CD4-positive, CD25-positive, alpha-beta regulatory T cell (primary cell): ENCODE data around the gene DHRS9. TPM values are rescaled to one million over a fixed set of nuclear protein-coding genes. Genes with fewer than 3 reads are reported as not detected.

Experiments
- ATAC-seq, 2 donors: fragments of 150-1000 bp; cut with Tn5 transposase; one replicate each; pipeline ENCODE4 v1.10.0; 2021; ENCODE audit warnings: low read depth in 2 of 2, moderate number of reproducible peaks in 2 of 2, moderate library complexity in 1 of 2
- DNase-seq, 3 donors: peaks; one replicate each; pipeline versions ENCODE4 v3.0.0 to v3.0.0-alpha.2; 2012 to 2022; ENCODE audit warnings: mixed read lengths in 1 of 3
- H3K27ac ChIP-seq: one replicate; pipeline ENCODE4 v1.7.0; 2013; ENCODE audit warnings: mild to moderate bottlenecking, low read length; ENCODE audit not compliant: insufficient read depth, poor library complexity, severe bottlenecking
- H3K27me3 ChIP-seq: one replicate; pipeline ENCODE4 v1.7.0; 2013; ENCODE audit warnings: low read length; ENCODE audit not compliant: control insufficient read depth, insufficient read depth
- H3K36me3 ChIP-seq: one replicate; pipeline ENCODE4 v1.7.0; 2013; ENCODE audit warnings: mild to moderate bottlenecking, low read length, moderate library complexity; ENCODE audit not compliant: control insufficient read depth, insufficient read depth
- H3K4me1 ChIP-seq: 2 replicates; pipeline ENCODE4 v1.7.0; 2013; ENCODE audit warnings: mild to moderate bottlenecking, low read length; ENCODE audit not compliant: insufficient read depth, control insufficient read depth, poor library complexity, severe bottlenecking
- H3K4me3 ChIP-seq: one replicate; pipeline ENCODE4 v1.7.0; 2013; ENCODE audit warnings: low read depth, mild to moderate bottlenecking, low read length, moderate library complexity
- H3K9me3 ChIP-seq, 2 experiments: 1 replicate in 1 of 2; 2 replicates in 1 of 2; pipeline ENCODE4 v1.7.0; 2013; ENCODE audit warnings: low read length in 2 of 2, mild to moderate bottlenecking in 1 of 2, moderate library complexity in 1 of 2; ENCODE audit not compliant: control insufficient read depth in 2 of 2
- H3K27ac Mint-ChIP-seq, 3 donors: one replicate each; pipeline ENCODE4 v1.8.0; 2020 to 2022; ENCODE audit warnings: mild to moderate bottlenecking in 3 of 3, mixed read lengths in 3 of 3, moderate library complexity in 2 of 3
- H3K27me3 Mint-ChIP-seq: one replicate; pipeline ENCODE4 v1.8.0; 2022; ENCODE audit warnings: mild to moderate bottlenecking, mixed read lengths
- H3K36me3 Mint-ChIP-seq: one replicate; pipeline ENCODE4 v1.8.0; 2020; ENCODE audit warnings: mixed read lengths
- H3K4me1 Mint-ChIP-seq, 4 donors: one replicate each; pipeline ENCODE4 v1.8.0; 2020 to 2022; ENCODE audit warnings: mixed read lengths in 4 of 4, mild to moderate bottlenecking in 1 of 4
- H3K4me3 Mint-ChIP-seq, 4 donors: one replicate each; pipeline ENCODE4 v1.8.0; 2020 to 2022; ENCODE audit warnings: mild to moderate bottlenecking in 4 of 4, mixed read lengths in 4 of 4, moderate library complexity in 3 of 4
- H3K9me3 Mint-ChIP-seq, 7 donors: one replicate each; pipeline ENCODE4 v1.8.0; 2020 to 2022; ENCODE audit warnings: mixed read lengths in 7 of 7, mild to moderate bottlenecking in 3 of 7, moderate library complexity in 2 of 7
- polyA plus RNA-seq, 4 donors: library from polyadenylated mRNA; unstranded; fragments of 300-500 nt; fragmentation: Illumina TruSeq; gene quantifications; one replicate each; pipeline ENCODE4 v1.2.3, GENCODE V29; 2021
- total RNA-seq: library from RNA; stranded (reverse); gene quantifications from one replicate; pipeline ENCODE4 v1.2.3, GENCODE V29; 2022

DHRS9 gene
- total RNA-seq (not detected), polyA plus RNA-seq (not detected)

DNA sequence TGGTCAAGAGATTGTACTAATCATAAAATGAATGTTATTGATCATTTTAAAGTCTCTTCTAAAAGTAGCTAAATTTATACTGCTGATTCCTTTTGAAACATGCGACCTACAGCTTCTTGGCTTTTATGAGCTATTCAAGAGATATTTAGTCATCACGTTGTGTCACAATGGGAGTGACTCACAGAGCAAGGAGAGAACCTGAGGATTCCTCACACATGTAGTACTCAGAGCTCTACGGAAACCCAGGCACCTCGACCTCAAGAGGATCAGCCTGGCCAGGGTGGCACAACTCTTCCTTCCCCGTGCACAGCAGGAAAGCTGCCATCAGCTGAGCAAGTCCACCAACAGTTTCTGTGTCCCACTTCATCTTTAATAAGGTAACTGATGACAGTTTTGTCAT lies at the start of gene DHRS9:
DHRS9 (plus strand) TSS at position 223 of the 400 bp plus-strand sequence. CDS start 12,019 bp downstream, outside the sequence.
- Mint-ChIP-seq H3K4me3 (no peak within 1 kb of the TSS), H3K36me3 (no peaks in the 10 kb centered on the region), H3K9me3 (peaks cover 0 to 1% (median 0%) of the 10 kb centered on the region in 7 donors), H3K27me3 (peaks cover 5% of the 10 kb centered on the region), H3K4me1 (peaks cover 0 to 2% (median 0%) of the 10 kb centered on the region in 4 donors), H3K27ac (no peak within 1 kb of the TSS)
- H3K27me3 ChIP-seq: peaks cover 3% of the 10 kb centered on the region
- H3K4me1 ChIP-seq: no peaks in the 10 kb centered on the region
- no peaks in the 10 kb centered on the region for H3K36me3 ChIP-seq
- no peaks in the 10 kb centered on the region for H3K9me3 ChIP-seq
- ATAC-seq (no peak), DNase-seq (no peak)
- no peak within 1 kb of the TSS for H3K27ac ChIP-seq
- no peak within 1 kb of the TSS for H3K4me3 ChIP-seq

DNA sequence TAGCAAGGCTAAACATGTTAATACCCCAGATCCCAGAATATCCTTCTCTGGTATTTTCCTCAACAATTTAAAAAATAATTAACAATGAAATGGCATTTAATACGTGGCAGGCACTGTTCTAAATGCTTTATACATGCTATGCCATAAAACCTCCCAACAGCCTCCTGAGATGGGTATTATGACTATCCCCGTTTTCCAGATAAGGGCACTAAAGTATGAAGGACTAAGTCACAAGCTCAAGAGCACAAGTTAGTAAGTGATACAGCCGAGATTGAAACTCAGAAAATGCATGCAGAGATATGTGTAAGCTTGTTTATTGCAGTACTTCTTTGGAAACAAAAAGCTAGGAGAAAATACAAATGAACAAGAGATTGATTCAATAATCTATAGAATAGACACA lies 46.2 kb upstream of the DHRS9 start:
- no peaks in the 10 kb centered on the region for H3K36me3 ChIP-seq

DNA sequence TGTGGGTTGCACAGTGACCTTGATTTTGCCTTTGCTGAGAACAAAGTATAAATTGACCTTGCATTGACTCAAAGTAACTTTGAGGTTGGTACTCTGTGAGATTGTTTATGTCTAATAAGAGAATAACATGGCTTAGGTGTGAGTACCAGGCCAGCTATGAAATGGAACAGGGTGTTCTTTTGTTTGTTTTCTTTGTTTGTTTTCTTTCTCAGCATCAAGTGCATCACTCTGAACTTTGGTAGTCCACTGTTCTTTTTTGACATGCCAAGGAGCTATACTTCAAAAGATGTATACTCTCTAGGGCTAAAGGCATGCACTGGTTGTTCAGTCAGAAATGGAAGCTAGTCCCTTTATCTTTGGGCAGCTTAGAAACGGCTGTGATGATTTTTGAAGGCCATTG lies 43.3 kb upstream of the DHRS9 start:
- H3K27me3 Mint-ChIP-seq: no peaks in the 10 kb centered on the region
- H3K9me3 Mint-ChIP-seq: no peaks in the 10 kb centered on the region
- ATAC-seq (no peak), DNase-seq (no peak)
- H3K36me3 Mint-ChIP-seq: no peaks in the 10 kb centered on the region
- Histone ChIP-seq H3K36me3 (no peaks in the 10 kb centered on the region), H3K9me3 (no peaks in the 10 kb centered on the region), H3K27me3 (no peaks in the 10 kb centered on the region), H3K4me3 (no peak overlapping the region), H3K4me1 (no peaks in the 10 kb centered on the region), H3K27ac (no peak overlapping the region)
- no peak overlapping the region for H3K27ac Mint-ChIP-seq
- H3K4me1 Mint-ChIP-seq: peaks cover 0 to 4% (median 0%) of the 10 kb centered on the region in 4 donors
- H3K4me3 Mint-ChIP-seq: no peak overlapping the region

More for the DNA sequence above, 46.2 kb upstream of the DHRS9 start:
- DNase-seq (no peak), ATAC-seq (no peak)
- no peaks in the 10 kb centered on the region for H3K4me1 ChIP-seq
- H3K27ac ChIP-seq: no peak overlapping the region
- no peaks in the 10 kb centered on the region for H3K27me3 Mint-ChIP-seq
- peaks cover 0 to 4% (median 0%) of the 10 kb centered on the region in 4 donors for H3K4me1 Mint-ChIP-seq
- H3K4me3 Mint-ChIP-seq: no peak overlapping the region
- peaks cover 0 to 1% (median 0%) of the 10 kb centered on the region in 7 donors for H3K9me3 Mint-ChIP-seq
- no peaks in the 10 kb centered on the region for H3K27me3 ChIP-seq
- H3K27ac Mint-ChIP-seq: no peak overlapping the region
- no peak overlapping the region for H3K4me3 ChIP-seq
- no peaks in the 10 kb centered on the region for H3K36me3 Mint-ChIP-seq
- no peaks in the 10 kb centered on the region for H3K9me3 ChIP-seq

DNA sequence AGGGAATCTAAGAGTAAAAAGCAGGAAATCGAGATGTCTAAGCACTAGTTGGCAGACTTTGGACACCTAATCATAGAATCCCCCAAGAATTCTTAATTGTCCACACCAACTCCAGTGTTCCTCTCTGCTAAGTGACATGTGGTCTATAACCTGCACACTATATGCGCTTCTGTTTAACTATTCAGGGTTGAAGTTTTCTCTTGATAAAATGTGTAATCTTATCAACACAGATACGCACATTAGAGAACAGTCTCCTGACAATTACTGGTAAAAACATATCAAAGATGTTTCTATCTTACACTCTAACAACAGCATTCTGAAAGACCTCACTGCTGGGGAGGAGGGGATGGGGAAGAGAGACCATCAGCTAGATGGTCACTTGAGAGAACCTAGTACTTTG lies 42.1 kb upstream of the DHRS9 start:
- no peaks in the 10 kb centered on the region for H3K9me3 Mint-ChIP-seq

DNA sequence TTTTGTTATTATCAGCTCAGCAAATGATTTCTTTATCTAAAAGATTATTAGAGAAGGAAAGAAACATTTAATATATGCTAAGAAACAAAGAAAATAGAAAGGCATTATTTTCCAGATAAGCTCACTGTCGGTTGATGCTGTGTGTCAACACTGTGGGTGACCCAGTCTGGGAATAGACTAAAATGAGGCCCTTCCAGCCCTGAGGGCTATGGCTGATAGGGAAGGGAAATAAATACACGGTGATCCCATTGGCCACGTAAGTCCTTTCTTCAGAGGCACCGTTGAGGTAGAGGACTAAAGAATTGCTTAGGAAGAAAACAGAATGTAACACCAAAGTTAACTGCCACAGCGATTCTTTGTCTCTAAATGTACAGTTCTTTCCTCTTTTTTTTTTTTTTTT lies 40.0 kb upstream of the DHRS9 start:
- peaks cover 0 to 4% (median 0%) of the 10 kb centered on the region in 4 donors for H3K4me1 Mint-ChIP-seq
- Histone ChIP-seq H3K9me3 (no peaks in the 10 kb centered on the region), H3K4me3 (no peak overlapping the region), H3K36me3 (no peaks in the 10 kb centered on the region), H3K27ac (no peak overlapping the region), H3K27me3 (no peaks in the 10 kb centered on the region), H3K4me1 (no peaks in the 10 kb centered on the region)
- no peak overlapping the region for H3K27ac Mint-ChIP-seq
- ATAC-seq: no peak
- no peaks in the 10 kb centered on the region for H3K36me3 Mint-ChIP-seq
- no peaks in the 10 kb centered on the region for H3K27me3 Mint-ChIP-seq
- DNase-seq: no peak
- H3K9me3 Mint-ChIP-seq: peaks cover 0 to 8% (median 1%) of the 10 kb centered on the region in 7 donors
- H3K4me3 Mint-ChIP-seq: no peak overlapping the region

More for the DNA sequence above, 42.1 kb upstream of the DHRS9 start:
- H3K4me1 ChIP-seq: no peaks in the 10 kb centered on the region
- ATAC-seq (no peak), DNase-seq (no peak)
- no peak overlapping the region for H3K27ac Mint-ChIP-seq
- peaks cover 0 to 4% (median 0%) of the 10 kb centered on the region in 4 donors for H3K4me1 Mint-ChIP-seq
- no peaks in the 10 kb centered on the region for H3K27me3 ChIP-seq
- no peaks in the 10 kb centered on the region for H3K36me3 ChIP-seq
- H3K27ac ChIP-seq: no peak overlapping the region
- H3K4me3 ChIP-seq: no peak overlapping the region
- no peak overlapping the region for H3K4me3 Mint-ChIP-seq
- H3K9me3 ChIP-seq: no peaks in the 10 kb centered on the region
- no peaks in the 10 kb centered on the region for H3K27me3 Mint-ChIP-seq
- H3K36me3 Mint-ChIP-seq: no peaks in the 10 kb centered on the region

DNA sequence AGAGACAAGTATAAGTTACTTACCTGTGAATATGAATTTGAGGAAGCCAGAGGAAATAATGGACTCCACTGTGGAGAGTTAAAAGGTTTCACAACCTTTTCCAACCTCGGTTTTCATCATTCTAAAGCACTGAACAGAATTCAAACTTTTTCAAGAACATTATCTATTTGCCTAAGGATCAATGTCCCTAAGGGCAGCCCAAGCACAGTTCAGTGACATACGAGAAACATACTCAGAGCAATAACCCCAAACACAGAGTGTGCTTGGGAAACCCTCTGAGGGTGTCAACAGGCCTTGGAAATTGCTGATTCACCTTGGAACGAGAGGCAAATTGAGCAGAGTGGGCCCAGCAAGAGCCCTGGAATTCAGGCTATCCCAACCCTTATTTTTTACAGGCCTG lies 38.2 kb upstream of the DHRS9 start, which contains the start of gene ABCB11:
ABCB11 (minus strand) TSS at position 123 of the 400 bp plus-strand sequence. CDS start 13,199 bp downstream, outside the sequence.
- Mint-ChIP-seq H3K4me3 (no peak within 1 kb of the TSS), H3K36me3 (no peaks in the 10 kb centered on the region), H3K27ac (peak within 1 kb of the TSS in 1 of 3 donors; percentile 2), H3K9me3 (peaks cover 0 to 8% (median 1%) of the 10 kb centered on the region in 7 donors), H3K27me3 (no peaks in the 10 kb centered on the region), H3K4me1 (no peaks in the 10 kb centered on the region)
- DNase-seq (no peak), ATAC-seq (no peak)
- Histone ChIP-seq H3K27ac (no peak within 1 kb of the TSS), H3K9me3 (no peaks in the 10 kb centered on the region), H3K27me3 (no peaks in the 10 kb centered on the region), H3K4me3 (no peak within 1 kb of the TSS), H3K4me1 (no peaks in the 10 kb centered on the region), H3K36me3 (no peaks in the 10 kb centered on the region)

DNA sequence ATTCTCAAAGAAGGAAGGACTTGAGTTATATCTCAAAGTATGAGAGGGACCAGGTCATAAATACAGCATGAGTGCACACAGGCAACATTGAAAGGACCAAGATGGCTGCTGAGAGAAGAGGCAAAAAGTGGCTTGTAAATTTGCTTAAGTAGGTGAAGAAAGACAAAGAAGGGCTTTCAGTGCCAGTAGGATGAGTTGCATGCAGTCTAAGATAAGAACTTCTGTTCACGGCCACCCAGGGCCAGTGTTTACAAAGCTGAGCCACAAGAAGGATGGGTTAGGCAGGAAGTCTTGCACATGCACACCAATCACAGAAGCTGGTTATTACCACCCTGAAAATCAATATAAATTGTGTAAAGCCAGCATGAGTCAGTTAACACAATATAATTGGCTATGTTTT lies 35.1 kb upstream of the DHRS9 start:
- no peaks in the 10 kb centered on the region for H3K9me3 ChIP-seq
- ATAC-seq: no peak
- Mint-ChIP-seq H3K27me3 (no peaks in the 10 kb centered on the region), H3K4me1 (no peaks in the 10 kb centered on the region), H3K4me3 (no peak overlapping the region), H3K36me3 (no peaks in the 10 kb centered on the region), H3K9me3 (peaks cover 0 to 8% (median 4%) of the 10 kb centered on the region in 7 donors), H3K27ac (no peak overlapping the region)
- H3K4me3 ChIP-seq: no peak overlapping the region
- no peak overlapping the region for H3K27ac ChIP-seq
- no peaks in the 10 kb centered on the region for H3K27me3 ChIP-seq
- H3K4me1 ChIP-seq: no peaks in the 10 kb centered on the region
- H3K36me3 ChIP-seq: no peaks in the 10 kb centered on the region
- no peak for DNase-seq

DNA sequence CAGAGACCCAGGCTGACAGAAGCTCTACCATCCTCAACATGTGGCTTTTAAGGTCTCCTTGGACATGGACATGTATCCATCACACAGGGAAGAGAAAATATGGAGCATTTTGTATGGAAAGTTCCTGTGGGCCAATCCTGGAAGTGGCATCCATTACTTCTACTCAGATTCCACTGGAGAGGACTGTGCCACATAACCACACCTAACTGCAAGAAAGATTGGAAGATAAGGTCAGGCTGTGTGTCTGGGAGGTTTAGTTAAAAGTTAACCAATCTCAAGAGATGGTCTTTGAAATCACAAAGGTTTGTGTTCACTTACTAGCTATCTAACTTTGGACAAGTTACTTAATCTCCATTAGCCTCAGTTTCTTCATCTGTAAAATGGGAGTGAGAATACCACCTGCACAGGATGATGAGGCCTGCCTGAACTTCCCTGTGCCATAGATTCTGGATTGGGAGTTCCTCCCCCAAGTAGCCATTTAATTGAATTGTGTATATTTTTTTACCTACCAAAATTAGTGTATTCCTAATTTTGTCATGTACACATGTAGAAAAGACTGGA lies 34.3 kb upstream of the DHRS9 start:
- Histone ChIP-seq H3K36me3 (no peaks in the 10 kb centered on the region), H3K27me3 (no peaks in the 10 kb centered on the region), H3K27ac (no peak overlapping the region), H3K4me3 (no peak overlapping the region), H3K9me3 (no peaks in the 10 kb centered on the region), H3K4me1 (no peaks in the 10 kb centered on the region)
- no peaks in the 10 kb centered on the region for H3K4me1 Mint-ChIP-seq
- peaks cover 0 to 8% (median 4%) of the 10 kb centered on the region in 7 donors for H3K9me3 Mint-ChIP-seq
- ATAC-seq: no peak
- H3K27me3 Mint-ChIP-seq: no peaks in the 10 kb centered on the region
- H3K36me3 Mint-ChIP-seq: no peaks in the 10 kb centered on the region
- no peak overlapping the region for H3K4me3 Mint-ChIP-seq
- DNase-seq: no peak
- no peak overlapping the region for H3K27ac Mint-ChIP-seq
